ENCODE data around the gene FFAR1. TPM values are rescaled to one million over a fixed set of nuclear protein-coding genes. Genes with fewer than 3 reads are reported as not detected.
A peak's percentile ranks its signal among the peaks of the same experiment; 100 is the strongest.

The FFAR1 gene
- total and polyA plus RNA-seq, 2 experiments from 2014 or later = not detected

DNA sequence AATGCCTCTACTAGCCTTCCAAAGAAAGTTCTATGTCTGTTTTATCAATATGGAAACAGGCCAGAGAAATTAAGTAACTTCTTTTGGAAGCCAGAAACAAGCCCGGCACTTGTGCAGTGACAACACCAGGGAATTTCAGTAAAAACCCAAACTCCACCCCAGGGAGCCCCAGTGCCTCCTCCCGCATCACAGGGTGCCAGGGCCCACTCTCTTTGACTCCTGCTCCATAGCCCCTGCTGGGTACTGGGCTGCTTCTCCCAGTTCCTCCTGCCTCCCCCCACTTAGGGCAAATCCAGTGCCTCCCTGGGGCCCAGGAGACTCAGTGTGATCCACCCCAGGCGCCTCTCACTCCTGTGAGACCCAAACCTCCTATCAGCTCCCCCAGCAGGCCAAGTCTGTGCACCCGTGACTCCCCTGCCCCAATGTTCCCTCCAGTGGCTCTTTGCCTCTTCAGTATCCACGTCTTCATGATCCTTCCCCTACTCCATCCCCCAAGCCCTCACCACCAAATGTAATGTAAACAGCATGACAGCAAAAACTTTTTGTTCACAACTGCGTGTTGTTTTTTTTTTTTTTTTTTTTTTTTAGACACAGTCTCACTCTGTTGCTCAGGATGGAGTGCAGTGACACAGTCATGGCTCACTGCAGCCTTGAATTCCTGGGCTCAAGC is 8.2 kb downstream of the FFAR1 start:
- Histone ChIP-seq H3K9me2 (ENCODE audit: insufficient read depth) (no peaks in the 10 kb centered on the region), H4K20me1 (replicated peaks; ENCODE audit: insufficient read depth) (no peaks in the 10 kb centered on the region), H3K4me1 (ENCODE audit: insufficient read depth) (no peaks in the 10 kb centered on the region), H3K36me3 (ENCODE audit: insufficient read depth) (no peaks in the 10 kb centered on the region), H3K79me2 (replicated peaks; ENCODE audit: insufficient read depth) (no peaks in the 10 kb centered on the region), H2AFZ (no peak overlapping the region), H3K4me2 (no peak overlapping the region), H3K4me3 (no peak overlapping the region), H3K27me3 (ENCODE audit: insufficient read depth) (no peaks in the 10 kb centered on the region), H3K27ac (ENCODE audit: low read depth) (no peak overlapping the region), H3F3A (replicated peaks; ENCODE audit: low read depth) (no peaks in the 10 kb centered on the region)
- H3K27ac Mint-ChIP-seq = no peak overlapping the region
- no peak overlapping the region; the same call in 2 of the 3 replicates for H3K4me3 Mint-ChIP-seq
- no peaks in the 10 kb centered on the region for H3K9me3 Mint-ChIP-seq
- peak; percentile 14; the same call in 1 of the 3 replicates for ATAC-seq
- DNase-seq (ENCODE audit: low spot score) = peak; percentile 26
- H3K36me3 Mint-ChIP-seq (ENCODE audit: low read depth) = no peaks in the 10 kb centered on the region
- H3K4me1 Mint-ChIP-seq = peaks cover 7% of the 10 kb centered on the region
- H3K27me3 Mint-ChIP-seq (ENCODE audit: insufficient read depth, low read depth, poor library complexity) = peaks cover 8% of the 10 kb centered on the region
- TF ChIP-seq, protein P1, sequence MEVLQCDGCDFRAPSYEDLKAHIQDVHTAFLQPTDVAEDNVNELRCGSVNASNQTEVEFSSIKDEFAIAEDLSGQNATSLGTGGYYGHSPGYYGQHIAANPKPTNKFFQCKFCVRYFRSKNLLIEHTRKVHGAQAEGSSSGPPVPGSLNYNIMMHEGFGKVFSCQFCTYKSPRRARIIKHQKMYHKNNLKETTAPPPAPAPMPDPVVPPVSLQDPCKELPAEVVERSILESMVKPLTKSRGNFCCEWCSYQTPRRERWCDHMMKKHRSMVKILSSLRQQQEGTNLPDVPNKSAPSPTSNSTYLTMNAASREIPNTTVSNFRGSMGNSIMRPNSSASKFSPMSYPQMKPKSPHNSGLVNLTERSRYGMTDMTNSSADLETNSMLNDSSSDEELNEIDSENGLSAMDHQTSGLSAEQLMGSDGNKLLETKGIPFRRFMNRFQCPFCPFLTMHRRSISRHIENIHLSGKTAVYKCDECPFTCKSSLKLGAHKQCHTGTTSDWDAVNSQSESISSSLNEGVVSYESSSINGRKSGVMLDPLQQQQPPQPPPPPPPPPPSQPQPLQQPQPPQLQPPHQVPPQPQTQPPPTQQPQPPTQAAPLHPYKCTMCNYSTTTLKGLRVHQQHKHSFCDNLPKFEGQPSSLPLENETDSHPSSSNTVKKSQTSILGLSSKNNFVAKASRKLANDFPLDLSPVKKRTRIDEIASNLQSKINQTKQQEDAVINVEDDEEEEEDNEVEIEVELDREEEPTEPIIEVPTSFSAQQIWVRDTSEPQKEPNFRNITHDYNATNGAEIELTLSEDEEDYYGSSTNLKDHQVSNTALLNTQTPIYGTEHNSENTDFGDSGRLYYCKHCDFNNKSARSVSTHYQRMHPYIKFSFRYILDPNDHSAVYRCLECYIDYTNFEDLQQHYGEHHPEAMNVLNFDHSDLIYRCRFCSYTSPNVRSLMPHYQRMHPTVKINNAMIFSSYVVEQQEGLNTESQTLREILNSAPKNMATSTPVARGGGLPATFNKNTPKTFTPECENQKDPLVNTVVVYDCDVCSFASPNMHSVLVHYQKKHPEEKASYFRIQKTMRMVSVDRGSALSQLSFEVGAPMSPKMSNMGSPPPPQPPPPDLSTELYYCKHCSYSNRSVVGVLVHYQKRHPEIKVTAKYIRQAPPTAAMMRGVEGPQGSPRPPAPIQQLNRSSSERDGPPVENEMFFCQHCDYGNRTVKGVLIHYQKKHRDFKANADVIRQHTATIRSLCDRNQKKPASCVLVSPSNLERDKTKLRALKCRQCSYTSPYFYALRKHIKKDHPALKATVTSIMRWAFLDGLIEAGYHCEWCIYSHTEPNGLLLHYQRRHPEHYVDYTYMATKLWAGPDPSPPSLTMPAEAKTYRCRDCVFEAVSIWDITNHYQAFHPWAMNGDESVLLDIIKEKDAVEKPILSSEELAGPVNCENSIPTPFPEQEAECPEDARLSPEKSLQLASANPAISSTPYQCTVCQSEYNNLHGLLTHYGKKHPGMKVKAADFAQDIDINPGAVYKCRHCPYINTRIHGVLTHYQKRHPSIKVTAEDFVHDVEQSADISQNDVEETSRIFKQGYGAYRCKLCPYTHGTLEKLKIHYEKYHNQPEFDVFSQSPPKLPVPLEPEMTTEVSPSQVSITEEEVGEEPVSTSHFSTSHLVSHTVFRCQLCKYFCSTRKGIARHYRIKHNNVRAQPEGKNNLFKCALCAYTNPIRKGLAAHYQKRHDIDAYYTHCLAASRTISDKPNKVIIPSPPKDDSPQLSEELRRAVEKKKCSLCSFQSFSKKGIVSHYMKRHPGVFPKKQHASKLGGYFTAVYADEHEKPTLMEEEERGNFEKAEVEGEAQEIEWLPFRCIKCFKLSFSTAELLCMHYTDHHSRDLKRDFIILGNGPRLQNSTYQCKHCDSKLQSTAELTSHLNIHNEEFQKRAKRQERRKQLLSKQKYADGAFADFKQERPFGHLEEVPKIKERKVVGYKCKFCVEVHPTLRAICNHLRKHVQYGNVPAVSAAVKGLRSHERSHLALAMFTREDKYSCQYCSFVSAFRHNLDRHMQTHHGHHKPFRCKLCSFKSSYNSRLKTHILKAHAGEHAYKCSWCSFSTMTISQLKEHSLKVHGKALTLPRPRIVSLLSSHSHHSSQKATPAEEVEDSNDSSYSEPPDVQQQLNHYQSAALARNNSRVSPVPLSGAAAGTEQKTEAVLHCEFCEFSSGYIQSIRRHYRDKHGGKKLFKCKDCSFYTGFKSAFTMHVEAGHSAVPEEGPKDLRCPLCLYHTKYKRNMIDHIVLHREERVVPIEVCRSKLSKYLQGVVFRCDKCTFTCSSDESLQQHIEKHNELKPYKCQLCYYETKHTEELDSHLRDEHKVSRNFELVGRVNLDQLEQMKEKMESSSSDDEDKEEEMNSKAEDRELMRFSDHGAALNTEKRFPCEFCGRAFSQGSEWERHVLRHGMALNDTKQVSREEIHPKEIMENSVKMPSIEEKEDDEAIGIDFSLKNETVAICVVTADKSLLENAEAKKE (CRISPR knock-in tag; IDR thresholded peaks at IDR 0.05) = no peak
- TF ChIP-seq ZNF114 (CRISPR knock-in tag; IDR thresholded peaks at IDR 0.05) = no peak
- TF ChIP-seq JUNB (IDR thresholded peaks at IDR 0.05; ENCODE audit: unreplicated experiment) = no peak

DNA sequence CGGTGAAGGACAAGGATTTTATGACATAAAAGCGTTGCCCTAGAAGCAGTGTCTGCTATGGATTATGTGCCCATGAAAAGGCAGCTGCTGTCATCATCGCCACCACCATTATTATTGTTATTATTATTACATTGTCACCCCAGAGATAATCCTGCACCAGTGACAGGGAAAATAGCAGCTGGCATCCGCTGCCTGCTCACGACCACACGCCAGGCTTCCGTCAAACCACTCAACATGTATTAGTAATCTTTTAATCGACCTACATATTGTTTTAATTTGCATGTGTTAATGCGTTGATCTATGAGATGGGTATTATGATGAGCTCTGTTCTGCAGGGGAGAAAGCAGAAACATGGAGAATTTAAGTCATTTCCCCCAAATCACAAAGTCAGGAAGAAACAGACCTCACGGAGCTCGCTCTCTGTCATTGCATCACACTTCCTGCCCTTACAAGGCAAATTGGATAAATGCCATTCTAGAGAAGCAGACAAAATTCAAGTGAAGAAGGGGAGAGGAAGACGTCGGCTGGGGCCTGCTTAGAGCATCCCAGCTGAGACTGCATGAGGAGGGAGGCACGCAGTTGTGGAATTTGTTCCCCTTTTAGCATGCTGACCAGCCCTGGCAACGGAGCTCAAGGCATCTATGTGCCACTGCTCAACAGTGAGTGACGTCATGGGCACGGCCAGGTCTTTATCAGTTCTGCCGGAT is 10.3 kb downstream of the FFAR1 start, which contains the start of gene FFAR3:
TSS of gene FFAR3 (plus strand) at position 594 of the 707 bp plus-strand sequence. CDS start 431 bp downstream, outside the sequence.
- H3K27ac Mint-ChIP-seq = no peak within 1 kb of the TSS
- no peak for ATAC-seq
- no peak for TF ChIP-seq JUNB (IDR thresholded peaks at IDR 0.05; ENCODE audit: unreplicated experiment)
- TF ChIP-seq EZH2phosphoT487 (IDR thresholded peaks at IDR 0.05; ENCODE audit: unreplicated experiment) = no peak
- TF ChIP-seq ZNF114 (CRISPR knock-in tag; IDR thresholded peaks at IDR 0.05) = no peak
- TF ChIP-seq CREB1 (CRISPR knock-in tag; IDR thresholded peaks at IDR 0.05; ENCODE audit: low read depth) = no peak
- TF ChIP-seq, protein P2, sequence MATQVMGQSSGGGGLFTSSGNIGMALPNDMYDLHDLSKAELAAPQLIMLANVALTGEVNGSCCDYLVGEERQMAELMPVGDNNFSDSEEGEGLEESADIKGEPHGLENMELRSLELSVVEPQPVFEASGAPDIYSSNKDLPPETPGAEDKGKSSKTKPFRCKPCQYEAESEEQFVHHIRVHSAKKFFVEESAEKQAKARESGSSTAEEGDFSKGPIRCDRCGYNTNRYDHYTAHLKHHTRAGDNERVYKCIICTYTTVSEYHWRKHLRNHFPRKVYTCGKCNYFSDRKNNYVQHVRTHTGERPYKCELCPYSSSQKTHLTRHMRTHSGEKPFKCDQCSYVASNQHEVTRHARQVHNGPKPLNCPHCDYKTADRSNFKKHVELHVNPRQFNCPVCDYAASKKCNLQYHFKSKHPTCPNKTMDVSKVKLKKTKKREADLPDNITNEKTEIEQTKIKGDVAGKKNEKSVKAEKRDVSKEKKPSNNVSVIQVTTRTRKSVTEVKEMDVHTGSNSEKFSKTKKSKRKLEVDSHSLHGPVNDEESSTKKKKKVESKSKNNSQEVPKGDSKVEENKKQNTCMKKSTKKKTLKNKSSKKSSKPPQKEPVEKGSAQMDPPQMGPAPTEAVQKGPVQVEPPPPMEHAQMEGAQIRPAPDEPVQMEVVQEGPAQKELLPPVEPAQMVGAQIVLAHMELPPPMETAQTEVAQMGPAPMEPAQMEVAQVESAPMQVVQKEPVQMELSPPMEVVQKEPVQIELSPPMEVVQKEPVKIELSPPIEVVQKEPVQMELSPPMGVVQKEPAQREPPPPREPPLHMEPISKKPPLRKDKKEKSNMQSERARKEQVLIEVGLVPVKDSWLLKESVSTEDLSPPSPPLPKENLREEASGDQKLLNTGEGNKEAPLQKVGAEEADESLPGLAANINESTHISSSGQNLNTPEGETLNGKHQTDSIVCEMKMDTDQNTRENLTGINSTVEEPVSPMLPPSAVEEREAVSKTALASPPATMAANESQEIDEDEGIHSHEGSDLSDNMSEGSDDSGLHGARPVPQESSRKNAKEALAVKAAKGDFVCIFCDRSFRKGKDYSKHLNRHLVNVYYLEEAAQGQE (IDR thresholded peaks at IDR 0.05; ENCODE audit: unreplicated experiment) = no peak
- TF ChIP-seq, protein P3, sequence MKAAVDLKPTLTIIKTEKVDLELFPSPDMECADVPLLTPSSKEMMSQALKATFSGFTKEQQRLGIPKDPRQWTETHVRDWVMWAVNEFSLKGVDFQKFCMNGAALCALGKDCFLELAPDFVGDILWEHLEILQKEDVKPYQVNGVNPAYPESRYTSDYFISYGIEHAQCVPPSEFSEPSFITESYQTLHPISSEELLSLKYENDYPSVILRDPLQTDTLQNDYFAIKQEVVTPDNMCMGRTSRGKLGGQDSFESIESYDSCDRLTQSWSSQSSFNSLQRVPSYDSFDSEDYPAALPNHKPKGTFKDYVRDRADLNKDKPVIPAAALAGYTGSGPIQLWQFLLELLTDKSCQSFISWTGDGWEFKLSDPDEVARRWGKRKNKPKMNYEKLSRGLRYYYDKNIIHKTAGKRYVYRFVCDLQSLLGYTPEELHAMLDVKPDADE (IDR thresholded peaks at IDR 0.05) = no peak

More for the DNA sequence above, 10.3 kb downstream of the FFAR1 start, which contains the start of gene FFAR3:
- Mint-ChIP-seq H3K27me3 (ENCODE audit: insufficient read depth, low read depth, poor library complexity) (peaks cover 2% of the 10 kb centered on the region), H3K4me3 (no peak within 1 kb of the TSS; the same call in 2 of the 3 replicates), H3K36me3 (ENCODE audit: low read depth) (no peaks in the 10 kb centered on the region), H3K9me3 (no peaks in the 10 kb centered on the region), H3K4me1 (peaks cover 5% of the 10 kb centered on the region)
- no peaks in the 10 kb centered on the region for H3F3A ChIP-seq (replicated peaks; ENCODE audit: low read depth)
- no peaks in the 10 kb centered on the region for H4K20me1 ChIP-seq (replicated peaks; ENCODE audit: insufficient read depth)
- no peak within 1 kb of the TSS for H3K4me3 ChIP-seq
- H3K4me2 ChIP-seq = no peak within 1 kb of the TSS
- H3K9me2 ChIP-seq (ENCODE audit: insufficient read depth) = no peaks in the 10 kb centered on the region
- no peak within 1 kb of the TSS for H3K27ac ChIP-seq (ENCODE audit: low read depth)
- peak within 1 kb of the TSS; percentile 56; the same call in 1 of the 2 replicates for H2AFZ ChIP-seq
- H3K36me3 ChIP-seq (ENCODE audit: insufficient read depth) = no peaks in the 10 kb centered on the region
- no peaks in the 10 kb centered on the region for H3K27me3 ChIP-seq (ENCODE audit: insufficient read depth)
- no peaks in the 10 kb centered on the region for H3K79me2 ChIP-seq (replicated peaks; ENCODE audit: insufficient read depth)
- no peaks in the 10 kb centered on the region for H3K4me1 ChIP-seq (ENCODE audit: insufficient read depth)
- DNase-seq (ENCODE audit: low spot score) = peak; percentile 14
